ENCODE measurements around the gene ALOX12.

DNA sequence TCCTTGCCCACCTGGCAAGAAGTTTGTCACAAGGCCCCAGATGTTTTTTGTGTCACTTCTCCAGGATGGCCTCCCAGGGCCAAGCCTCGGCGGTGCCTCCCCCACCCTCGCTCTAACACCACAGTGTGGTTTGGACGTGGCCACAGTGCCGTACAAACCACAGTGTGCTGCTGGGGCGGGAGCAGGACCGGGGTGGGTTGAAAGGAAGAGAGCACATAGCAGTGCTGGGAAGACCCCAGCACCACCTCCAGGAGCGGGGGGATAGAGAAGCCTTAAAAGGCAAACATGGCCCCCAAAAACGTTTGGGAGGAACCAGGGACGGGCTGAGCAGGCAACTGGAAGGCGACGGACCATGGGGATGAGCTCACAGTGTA is 22.0 kb downstream of the ALOX12 start:
- TF ChIP-seq EZH2phosphoT487 (IDR thresholded peaks at IDR 0.05; ENCODE audit: low read depth), result no peak
- TF ChIP-seq, protein P1, sequence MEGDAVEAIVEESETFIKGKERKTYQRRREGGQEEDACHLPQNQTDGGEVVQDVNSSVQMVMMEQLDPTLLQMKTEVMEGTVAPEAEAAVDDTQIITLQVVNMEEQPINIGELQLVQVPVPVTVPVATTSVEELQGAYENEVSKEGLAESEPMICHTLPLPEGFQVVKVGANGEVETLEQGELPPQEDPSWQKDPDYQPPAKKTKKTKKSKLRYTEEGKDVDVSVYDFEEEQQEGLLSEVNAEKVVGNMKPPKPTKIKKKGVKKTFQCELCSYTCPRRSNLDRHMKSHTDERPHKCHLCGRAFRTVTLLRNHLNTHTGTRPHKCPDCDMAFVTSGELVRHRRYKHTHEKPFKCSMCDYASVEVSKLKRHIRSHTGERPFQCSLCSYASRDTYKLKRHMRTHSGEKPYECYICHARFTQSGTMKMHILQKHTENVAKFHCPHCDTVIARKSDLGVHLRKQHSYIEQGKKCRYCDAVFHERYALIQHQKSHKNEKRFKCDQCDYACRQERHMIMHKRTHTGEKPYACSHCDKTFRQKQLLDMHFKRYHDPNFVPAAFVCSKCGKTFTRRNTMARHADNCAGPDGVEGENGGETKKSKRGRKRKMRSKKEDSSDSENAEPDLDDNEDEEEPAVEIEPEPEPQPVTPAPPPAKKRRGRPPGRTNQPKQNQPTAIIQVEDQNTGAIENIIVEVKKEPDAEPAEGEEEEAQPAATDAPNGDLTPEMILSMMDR (IDR thresholded peaks at IDR 0.05; ENCODE audit: low read depth, low read length), result no peak
